HG02610 (cell line): ENCODE results near the gene RNASE13.
"Not testable (repeated sequence)": the region's sequence is repeated elsewhere in the genome, so short reads cannot be mapped to it uniquely, and the experiment has no call there.

ENCODE experiments used
- ATAC-seq: cut with Tn5 transposase; IDR thresholded peaks from one replicate; pipeline ENCODE4 v1.9.1; 2021; ENCODE audit warnings: mild to moderate bottlenecking, moderate library complexity; ENCODE audit not compliant: unreplicated experiment

RNASE13 gene

GRCh38 chr14:21023817-21024584, 10.6 kb downstream of the RNASE13 start:
- ATAC-seq, result no peak

GRCh38 chr14:21023174-21023573, 11.4 kb downstream of the RNASE13 start:
- ATAC-seq, result no peak

GRCh38 chr14:21022686-21023085, 11.9 kb downstream of the RNASE13 start:
- no peak for ATAC-seq

GRCh38 chr14:21020977-21021545, 13.5 kb downstream of the RNASE13 start:
- no peak for ATAC-seq

GRCh38 chr14:21019366-21019765, 15.2 kb downstream of the RNASE13 start:
- no peak for ATAC-seq

- no peak for ATAC-seq
Measured at GRCh38 chr14:21018781-21019180, 15.8 kb downstream of the RNASE13 start.

GRCh38 chr14:21018286-21018685, 16.3 kb downstream of the RNASE13 start:
- no peak for ATAC-seq

- no peak for ATAC-seq
Measured at GRCh38 chr14:21017528-21018245, 16.9 kb downstream of the RNASE13 start.

GRCh38 chr14:21016413-21017190, 18.0 kb downstream of the RNASE13 start:
- ATAC-seq, result no peak

GRCh38 chr14:21015312-21015711, 19.3 kb downstream of the RNASE13 start:
- no peak for ATAC-seq

- no peak for ATAC-seq
Measured at GRCh38 chr14:21014761-21015190, 19.8 kb downstream of the RNASE13 start.

- no peak for ATAC-seq
Measured at GRCh38 chr14:21011136-21011535, 23.5 kb downstream of the RNASE13 start.

GRCh38 chr14:21009721-21010120, 24.9 kb downstream of the RNASE13 start:
- not testable (repeated sequence) for ATAC-seq

- no peak for ATAC-seq
Measured at GRCh38 chr14:21003788-21004346, 30.7 kb downstream of the RNASE13 start.

- no peak for ATAC-seq
Measured at GRCh38 chr14:21001218-21001617, 33.4 kb downstream of the RNASE13 start.

- no peak for ATAC-seq
Measured at GRCh38 chr14:20999591-20999990, 35.0 kb downstream of the RNASE13 start.

- ATAC-seq, result no peak
Measured at GRCh38 chr14:20998674-20999366, 35.8 kb downstream of the RNASE13 start, which contains the start of gene SLC39A2. TSS of gene SLC39A2 (plus strand) at chr14:20999293. CDS start at chr14:20999447, 154 bp downstream.

- ATAC-seq, result no peak
Measured at GRCh38 chr14:20998139-20998538, 36.5 kb downstream of the RNASE13 start.

- no peak for ATAC-seq
Measured at GRCh38 chr14:20997564-20997963, 37.0 kb downstream of the RNASE13 start.

GRCh38 chr14:20997115-20997514, 37.5 kb downstream of the RNASE13 start:
- no peak for ATAC-seq
